GM12878 (cell line): ENCODE results near the gene PDIA4. TPM values are rescaled to one million over a fixed set of nuclear protein-coding genes. Genes with fewer than 3 reads are reported as not detected.

Experiments used
- ATAC-seq: fragments of 200-7000 bp; cut with Tn5 transposase; 3 replicates; pipeline ENCODE4 v1.9.1; 2020; ENCODE audit warnings: mild to moderate bottlenecking, moderate library complexity
- BruUV-seq: library from RNA; stranded (reverse); fragments of 400-500 nt; replicated peaks from 2 replicates; lab custom pipeline; 2021; lab: Mats Ljungman, UMichigan
- CTCF ChIA-PET: fragments of 300-600 bp; sonication (Branson Sonifier 250); formaldehyde crosslinking; extraction: SDS; loops from one replicate; lab custom pipeline; 2021; ENCODE audit warnings: inconsistent platforms; lab: Yijun Ruan, JAX
- POLR2A ChIA-PET: fragments of 350-600 bp; formaldehyde crosslinking; extraction: SDS; loops from one replicate; lab custom pipeline; 2021; ENCODE audit warnings: inconsistent platforms; lab: Charles Lee
- RAD21 ChIA-PET: fragments of 300-600 bp; sonication (Branson Sonifier 250); formaldehyde crosslinking; loops from one replicate; lab custom pipeline; 2023; ENCODE audit warnings: antibody characterized with exemption; ENCODE audit not compliant: unreplicated experiment; lab: Charles Lee
- SMC1A ChIA-PET: fragments of 300-600 bp; sonication (Branson Sonifier 250); formaldehyde crosslinking; loops from one replicate; lab custom pipeline; 2023; ENCODE audit not compliant: unreplicated experiment, uncharacterized antibody; lab: Charles Lee
- DNase-seq: peaks from one replicate; pipeline ENCODE4 v3.0.0-alpha.2; 2011; ENCODE audit warnings: low read depth, low spot score
- FAIRE-seq: peaks from 3 replicates; lab custom pipeline; 2011; peaks lifted over from hg19 to GRCh38; lab: Jason Lieb, UNC
- H2AFZ ChIP-seq: 2 replicates; pipeline ENCODE4 v1.6.0; 2011; ENCODE audit warnings: low read depth, low read length, control low read depth; ENCODE audit not compliant: control insufficient read depth
- H3K27ac ChIP-seq: 2 replicates; pipeline ENCODE4 v1.5.1; 2011; ENCODE audit warnings: control low read depth; ENCODE audit not compliant: control insufficient read depth, insufficient read depth
- H3K27me3 ChIP-seq, 2 experiments: replicated peaks in 1 of 2; 2 replicates each; pipeline versions ENCODE4 v1.6.0 to v1.6.1; 2011; ENCODE audit warnings: low read length in 1 of 2; ENCODE audit not compliant: control insufficient read depth in 2 of 2, insufficient read depth in 2 of 2
- H3K36me3 ChIP-seq, 2 experiments: 2 replicates each; pipeline ENCODE4 v1.5.1; 2011; ENCODE audit warnings: low read length in 1 of 2; ENCODE audit not compliant: control insufficient read depth in 2 of 2, insufficient read depth in 2 of 2
- H3K4me1 ChIP-seq: 2 replicates; pipeline ENCODE4 v1.6.1; 2011; ENCODE audit warnings: mild to moderate bottlenecking, low read length, moderate library complexity, mixed read lengths; ENCODE audit not compliant: control insufficient read depth, insufficient read depth
- H3K4me2 ChIP-seq: 2 replicates; pipeline ENCODE4 v1.6.0; 2011; ENCODE audit warnings: control low read depth; ENCODE audit not compliant: control insufficient read depth, insufficient read depth
- H3K4me3 ChIP-seq: fragments of 200-600 bp; sonication (generic); 2 replicates; pipeline ENCODE4 v1.5.1; 2016
- H3K79me2 ChIP-seq: 2 replicates; pipeline ENCODE4 v1.6.0; 2011; ENCODE audit warnings: low read length; ENCODE audit not compliant: control insufficient read depth, insufficient read depth
- H3K9ac ChIP-seq: 2 replicates; pipeline ENCODE4 v1.8.0; 2011; ENCODE audit warnings: low read length, control low read depth, mixed read lengths; ENCODE audit not compliant: control insufficient read depth, insufficient read depth
- H3K9me3 ChIP-seq: replicated peaks from 3 replicates; pipeline ENCODE4 v1.5.1; 2011; ENCODE audit warnings: mild to moderate bottlenecking, low read length; ENCODE audit not compliant: control insufficient read depth, insufficient read depth
- H4K20me1 ChIP-seq: 2 replicates; pipeline ENCODE4 v1.6.0; 2011; ENCODE audit not compliant: control insufficient read depth, insufficient read depth
- ASH2L ChIP-seq: fragments of 300-600, 200-600 bp; sonication (generic); IDR thresholded peaks from 2 replicates; pipeline ENCODE4 v1.6.1; 2017; ENCODE audit warnings: low read depth, mild to moderate bottlenecking, borderline replicate concordance
- EGR1 ChIP-seq, 2 experiments: IDR thresholded peaks; 1 replicate in 1 of 2; 2 replicates in 1 of 2; pipeline ENCODE4 v1.6.1; 2011 to 2012; ENCODE audit warnings: low read depth in 2 of 2, low read length in 2 of 2, borderline replicate concordance in 1 of 2, mild to moderate bottlenecking in 1 of 2, moderate library complexity in 1 of 2
- ESRRA ChIP-seq: IDR thresholded peaks from 2 replicates; pipeline ENCODE4 v1.6.1; 2012; ENCODE audit warnings: mild to moderate bottlenecking, low read length, improper control_type of control experiment
- HCFC1 ChIP-seq: fragments of 150-350 bp; IDR thresholded peaks from 2 replicates; pipeline ENCODE4 v1.6.1; 2014; ENCODE audit warnings: low read length
- HDGF ChIP-seq: fragments of 450-650 bp; IDR thresholded peaks from 2 replicates; pipeline ENCODE4 v1.6.1; 2016; ENCODE audit warnings: antibody characterized with exemption
- JUNB ChIP-seq: IDR thresholded peaks from 2 replicates; pipeline ENCODE4 v1.6.1; 2016; ENCODE audit warnings: antibody characterized with exemption, mild to moderate bottlenecking
- MYB ChIP-seq: fragments of 150-350 bp; IDR thresholded peaks from 2 replicates; pipeline ENCODE4 v1.6.1; 2014; ENCODE audit warnings: mild to moderate bottlenecking, low read depth, low read length, borderline replicate concordance
- NFYA ChIP-seq: IDR thresholded peaks from 2 replicates; pipeline ENCODE4 v1.6.1; 2011; ENCODE audit warnings: low read depth, mild to moderate bottlenecking, low read length, improper control_type of control experiment, borderline replicate concordance
- POLR2A ChIP-seq: IDR thresholded peaks from 2 replicates; pipeline ENCODE4 v1.6.1; 2011; ENCODE audit warnings: low read depth, mild to moderate bottlenecking, low read length
- POLR2AphosphoS2 ChIP-seq: IDR thresholded peaks from 2 replicates; pipeline ENCODE4 v1.6.1; 2011; ENCODE audit warnings: low read depth, mild to moderate bottlenecking, low read length, improper control_type of control experiment, moderate library complexity
- RBBP5 ChIP-seq: fragments of 200-600 bp; sonication (generic); conservative IDR thresholded peaks from 2 replicates; pipeline ENCODE4 v1.6.1; 2016
- SREBF1 ChIP-seq: IDR thresholded peaks from 2 replicates; pipeline ENCODE4 v1.6.1; 2012; ENCODE audit warnings: mild to moderate bottlenecking, low read length
- WRNIP1 ChIP-seq: IDR thresholded peaks from 2 replicates; pipeline ENCODE4 v1.6.1; 2011; ENCODE audit warnings: low read depth, low read length, improper control_type of control experiment, borderline replicate concordance
- ZNF622 ChIP-seq: fragments of 450-650 bp; IDR thresholded peaks from 2 replicates; pipeline ENCODE4 v1.6.1; 2017; ENCODE audit warnings: mild to moderate bottlenecking, inconsistent platforms
- WGBS: methylation state at CpG from one replicate; pipeline ENCODE4 v1.1.6; 2016; ENCODE audit warnings: low lambda C conversion rate; ENCODE audit not compliant: insufficient replicate concordance, insufficient coverage; ENCODE audit errors: missing lambda C conversion rate; 5-methylcytosine and 5-hydroxymethylcytosine counted together
- in situ Hi-C: fragments of 300-500 bp; cut with MboI; formaldehyde crosslinking; loops from 9 replicates; pipeline ENCODE4 v1.14.3; 2018; ENCODE audit warnings: mixed read lengths
- intact Hi-C: fragments of 100-400 bp; cut with micrococcal nuclease; formaldehyde crosslinking; loops from one replicate; pipeline ENCODE4 v1.14.2; 2022; ENCODE audit not compliant: unreplicated experiment
- polyA plus RNA-seq, 11 experiments: library from polyadenylated mRNA; depleted of rRNA in 4 of 11; unstranded in 6 of 11; stranded (reverse) in 5 of 11; fragments of >200 nt; fragmentation: Nextera tagmentation in 4 of 11; fragmentation: Illumina TruSeq in 1 of 11; extraction: Ambion mirVana in 4 of 11; extraction: Trizol in 1 of 11; gene quantifications; 1 replicate in 1 of 11; 2 replicates in 10 of 11; pipeline versions ENCODE4 v1.2.1 to v1.2.3, GENCODE V29; 2011 to 2016; ENCODE audit warnings: inconsistent platforms in 2 of 11, missing spikeins in 2 of 11, low read depth in 1 of 11
- total RNA-seq, 4 experiments: library from RNA; depleted of rRNA in 3 of 4; stranded (reverse); fragments of >200 nt in 3 of 4; fragmentation: Illumina TruSeq in 1 of 4; extraction: Trizol in 1 of 4; gene quantifications; 2 replicates each; pipeline versions ENCODE4 v1.2.1 to v1.2.3, GENCODE V29; 2013 to 2021
- TF ChIP-seq, protein P1 (sequence below): IDR thresholded peaks from 2 replicates; pipeline ENCODE4 v1.6.1; 2012; ENCODE audit warnings: low read depth, low read length, improper control_type of control experiment
- TF ChIP-seq, protein P2 (sequence below): fragments of 450-650 bp; formaldehyde crosslinking; IDR thresholded peaks from 2 replicates; pipeline ENCODE4 v1.4.0; 2022; ENCODE audit warnings: mild to moderate bottlenecking, moderate library complexity

Gene PDIA4
- total and polyA plus RNA-seq, 10 of the 15 experiments (the other 5 are each of a cell fraction or from before 2014, with no cell fraction given): 7.1 to 306 (median 106) TPM

DNA sequence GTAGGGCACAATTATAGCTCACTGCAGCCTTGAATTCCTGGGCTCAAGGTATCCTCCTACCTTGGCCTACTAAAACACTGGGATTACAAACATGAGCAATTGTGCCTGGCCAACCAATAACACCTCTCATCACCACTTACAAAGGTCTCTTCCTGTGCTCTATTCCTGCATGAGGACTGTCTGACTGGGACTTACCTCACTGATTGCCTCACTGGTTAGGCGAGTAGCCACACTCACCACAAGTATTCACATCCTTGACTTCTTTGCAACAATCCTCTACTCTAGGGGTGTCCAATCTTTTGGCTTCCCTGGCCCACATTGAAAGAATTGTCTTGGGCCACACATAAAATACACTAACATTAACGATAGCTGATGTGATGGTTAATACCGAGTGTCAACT is 22.6 kb upstream of the PDIA4 start:
- Histone ChIP-seq H3K27me3 (no peaks in the 10 kb centered on the region), H2AFZ (no peak overlapping the region), H3K9me3 (no peaks in the 10 kb centered on the region)
- RAD21 ChIA-PET: no interaction called here
- TF ChIP-seq SREBF1: no peak
- no peak for TF ChIP-seq POLR2AphosphoS2
- no peak for TF ChIP-seq EGR1 (IDR thresholded peaks at IDR 0.05; ENCODE audit: borderline replicate concordance in 1 of 2, low read depth in 2 of 2, low read length in 2 of 2)
- TF ChIP-seq WRNIP1: no peak
- TF ChIP-seq, protein P1, sequence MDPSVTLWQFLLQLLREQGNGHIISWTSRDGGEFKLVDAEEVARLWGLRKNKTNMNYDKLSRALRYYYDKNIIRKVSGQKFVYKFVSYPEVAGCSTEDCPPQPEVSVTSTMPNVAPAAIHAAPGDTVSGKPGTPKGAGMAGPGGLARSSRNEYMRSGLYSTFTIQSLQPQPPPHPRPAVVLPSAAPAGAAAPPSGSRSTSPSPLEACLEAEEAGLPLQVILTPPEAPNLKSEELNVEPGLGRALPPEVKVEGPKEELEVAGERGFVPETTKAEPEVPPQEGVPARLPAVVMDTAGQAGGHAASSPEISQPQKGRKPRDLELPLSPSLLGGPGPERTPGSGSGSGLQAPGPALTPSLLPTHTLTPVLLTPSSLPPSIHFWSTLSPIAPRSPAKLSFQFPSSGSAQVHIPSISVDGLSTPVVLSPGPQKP: no peak
- no peak for TF ChIP-seq NFYA
- TF ChIP-seq ASH2L: no peak
- no peak for TF ChIP-seq ZNF622
- no peak for TF ChIP-seq JUNB
- TF ChIP-seq POLR2A: no peak
- TF ChIP-seq HDGF: no peak
- no peak for TF ChIP-seq RBBP5
- TF ChIP-seq MYB: no peak
- TF ChIP-seq HCFC1: no peak
- TF ChIP-seq, protein P2, sequence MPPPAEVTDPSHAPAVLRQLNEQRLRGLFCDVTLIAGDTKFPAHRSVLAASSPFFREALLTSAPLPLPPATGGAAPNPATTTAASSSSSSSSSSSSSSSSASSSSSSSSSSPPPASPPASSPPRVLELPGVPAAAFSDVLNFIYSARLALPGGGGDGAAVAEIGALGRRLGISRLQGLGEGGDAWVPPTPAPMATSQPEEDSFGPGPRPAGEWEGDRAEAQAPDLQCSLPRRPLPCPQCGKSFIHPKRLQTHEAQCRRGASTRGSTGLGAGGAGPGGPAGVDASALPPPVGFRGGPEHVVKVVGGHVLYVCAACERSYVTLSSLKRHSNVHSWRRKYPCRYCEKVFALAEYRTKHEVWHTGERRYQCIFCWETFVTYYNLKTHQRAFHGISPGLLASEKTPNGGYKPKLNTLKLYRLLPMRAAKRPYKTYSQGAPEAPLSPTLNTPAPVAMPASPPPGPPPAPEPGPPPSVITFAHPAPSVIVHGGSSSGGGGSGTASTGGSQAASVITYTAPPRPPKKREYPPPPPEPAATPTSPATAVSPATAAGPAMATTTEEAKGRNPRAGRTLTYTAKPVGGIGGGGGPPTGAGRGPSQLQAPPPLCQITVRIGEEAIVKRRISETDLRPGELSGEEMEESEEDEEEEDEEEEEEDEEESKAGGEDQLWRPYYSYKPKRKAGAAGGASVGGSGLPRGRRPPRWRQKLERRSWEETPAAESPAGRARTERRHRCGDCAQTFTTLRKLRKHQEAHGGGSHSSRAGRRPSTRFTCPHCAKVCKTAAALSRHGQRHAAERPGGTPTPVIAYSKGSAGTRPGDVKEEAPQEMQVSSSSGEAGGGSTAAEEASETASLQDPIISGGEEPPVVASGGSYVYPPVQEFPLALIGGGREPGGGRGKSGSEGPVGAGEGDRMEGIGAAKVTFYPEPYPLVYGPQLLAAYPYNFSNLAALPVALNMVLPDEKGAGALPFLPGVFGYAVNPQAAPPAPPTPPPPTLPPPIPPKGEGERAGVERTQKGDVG (CRISPR knock-in tag): no peak
- TF ChIP-seq ESRRA: no peak
- TF ChIP-seq, all 136 proteins: peak for 0
- in situ Hi-C loops (no loop called here), intact Hi-C loops (no loop called here)
- Histone ChIP-seq H3K79me2 (no peaks in the 10 kb centered on the region), H4K20me1 (no peaks in the 10 kb centered on the region), H3K4me1 (no peaks in the 10 kb centered on the region), H3K4me2 (no peak overlapping the region), H3K4me3 (no peak overlapping the region), H3K36me3 (no peaks in the 10 kb centered on the region), H3K9ac (no peak overlapping the region), H3K27ac (no peak overlapping the region)
- ChIA-PET POLR2A (no interaction called here), SMC1A (interaction anchor here (1.4 kb wide), 1 partner anchor 88 kb away, joined by 3 read pairs; no protein-coding TSS in a partner anchor), CTCF (interaction anchor here (1.3 kb wide), 1 partner anchor 45 kb away, joined by 5 read pairs; no protein-coding TSS in a partner anchor)
- 67% methylated on average over 3 of the region's 3 CpGs for WGBS
- no peak for DNase-seq
- BruUV-seq: no TSS peak
- no peak for FAIRE-seq
- ATAC-seq: no peak
